Esophagus squamous epithelium (tissue), 5 donors: Measurements from ENCODE around the gene CELF4. TPM values are rescaled to one million over a fixed set of nuclear protein-coding genes. Genes with fewer than 3 reads are reported as not detected.

Experiments
- DNase-seq: peaks from one replicate; lab custom pipeline; 2025; lab: John Stamatoyannopoulos, UW
- H3K27ac ChIP-seq, 4 donors: fragments of 200-600 bp; sonication (generic); one replicate each; pipeline ENCODE4 v1.5.1; 2016 to 2019; ENCODE audit warnings: mild to moderate bottlenecking in 1 of 4
- H3K27me3 ChIP-seq, 4 donors: fragments of 200-600 bp; sonication (generic); 1 replicate in 3 of 4; 2 replicates in 1 of 4; pipeline versions ENCODE4 v1.5.1 to v1.6.0; 2017 to 2021; ENCODE audit warnings: antibody characterized with exemption in 1 of 4
- H3K36me3 ChIP-seq, 3 donors: fragments of 200-600 bp; sonication (generic); one replicate each; pipeline ENCODE4 v1.5.1; 2016 to 2019
- H3K4me1 ChIP-seq, 3 donors: fragments of 200-600 bp; sonication (generic); one replicate each; pipeline ENCODE4 v1.5.1; 2017 to 2019
- H3K4me3 ChIP-seq, 4 donors: fragments of 200-600 bp; sonication (generic); 1 replicate in 3 of 4; 2 replicates in 1 of 4; pipeline ENCODE4 v1.5.1; 2016 to 2019; ENCODE audit warnings: mild to moderate bottlenecking in 2 of 4, moderate library complexity in 1 of 4
- H3K9me3 ChIP-seq, 3 donors: fragments of 200-600 bp; sonication (generic); one replicate each; pipeline ENCODE4 v1.5.1; 2016 to 2019
- POLR2A ChIP-seq, 4 donors: fragments of 450-650 bp; IDR thresholded peaks; one replicate each; pipeline ENCODE4 v1.6.1; 2017; ENCODE audit warnings: antibody characterized with exemption in 4 of 4, mild to moderate bottlenecking in 4 of 4, moderate library complexity in 3 of 4
- WGBS, 2 donors: methylation state at CpG; one replicate each; pipeline ENCODE4 v1.1.5; 2018; 5-methylcytosine and 5-hydroxymethylcytosine counted together
- intact Hi-C: fragments of 100-400 bp; cut with DNase I; formaldehyde crosslinking; loops from one replicate; pipeline ENCODE4 v1.15.0; 2022
- total RNA-seq, 4 donors: library from RNA; depleted of rRNA; stranded (reverse); fragments of >200 nt; gene quantifications; one replicate each; pipeline ENCODE4 v1.1.0, GENCODE V29; 2016
- TF ChIP-seq, protein P1 (sequence below), 6 experiments: fragments of 450-650 bp in 4 of 6; fragments of 200-600 bp in 2 of 6; sonication (generic) in 2 of 6; IDR thresholded peaks; one replicate each; pipeline ENCODE4 v1.5.1; 2016 to 2019; ENCODE audit warnings: antibody characterized with exemption in 6 of 6, mild to moderate bottlenecking in 4 of 6, moderate library complexity in 4 of 6
- donor health status: DM: yes; HTN: yes; CAD: no.

Gene CELF4
- total RNA-seq, 4 donors from 2014 or later = not detected

- Histone ChIP-seq H3K4me1 (peaks cover 0 to 8% (median 0%) of the 10 kb centered on the region in 3 donors), H3K36me3 (no peaks in the 10 kb centered on the region), H3K4me3 (no peak overlapping the region), H3K27ac (no peak overlapping the region), H3K27me3 (peaks cover 0 to 78% (median 0%) of the 10 kb centered on the region in 4 donors), H3K9me3 (no peaks in the 10 kb centered on the region)
- WGBS, 2 donors = 50 to 57% methylated on average over 1 to 2 of the region's 2 CpGs
- intact Hi-C loops = no loop called here
- no peak for DNase-seq
- TF ChIP-seq, protein P1, sequence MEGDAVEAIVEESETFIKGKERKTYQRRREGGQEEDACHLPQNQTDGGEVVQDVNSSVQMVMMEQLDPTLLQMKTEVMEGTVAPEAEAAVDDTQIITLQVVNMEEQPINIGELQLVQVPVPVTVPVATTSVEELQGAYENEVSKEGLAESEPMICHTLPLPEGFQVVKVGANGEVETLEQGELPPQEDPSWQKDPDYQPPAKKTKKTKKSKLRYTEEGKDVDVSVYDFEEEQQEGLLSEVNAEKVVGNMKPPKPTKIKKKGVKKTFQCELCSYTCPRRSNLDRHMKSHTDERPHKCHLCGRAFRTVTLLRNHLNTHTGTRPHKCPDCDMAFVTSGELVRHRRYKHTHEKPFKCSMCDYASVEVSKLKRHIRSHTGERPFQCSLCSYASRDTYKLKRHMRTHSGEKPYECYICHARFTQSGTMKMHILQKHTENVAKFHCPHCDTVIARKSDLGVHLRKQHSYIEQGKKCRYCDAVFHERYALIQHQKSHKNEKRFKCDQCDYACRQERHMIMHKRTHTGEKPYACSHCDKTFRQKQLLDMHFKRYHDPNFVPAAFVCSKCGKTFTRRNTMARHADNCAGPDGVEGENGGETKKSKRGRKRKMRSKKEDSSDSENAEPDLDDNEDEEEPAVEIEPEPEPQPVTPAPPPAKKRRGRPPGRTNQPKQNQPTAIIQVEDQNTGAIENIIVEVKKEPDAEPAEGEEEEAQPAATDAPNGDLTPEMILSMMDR (IDR thresholded peaks at IDR 0.05) = no peak
- no peak for TF ChIP-seq POLR2A (IDR thresholded peaks at IDR 0.05)
Measured at GRCh38 chr18:37341016-37341415, 224.6 kb downstream of the CELF4 start.

GRCh38 chr18:37339701-37340215 is 225.8 kb downstream of the CELF4 start:
- DNase-seq = no peak
- WGBS, 2 donors = 76 to 77% methylated on average over 10 to 11 of the region's 11 CpGs
- H3K27ac ChIP-seq = no peak overlapping the region
- H3K4me3 ChIP-seq = no peak overlapping the region
- no peaks in the 10 kb centered on the region for H3K9me3 ChIP-seq
- peaks cover 0 to 14% (median 0%) of the 10 kb centered on the region in 3 donors for H3K4me1 ChIP-seq
- no peaks in the 10 kb centered on the region for H3K36me3 ChIP-seq
- TF ChIP-seq POLR2A (IDR thresholded peaks at IDR 0.05) = no peak
- TF ChIP-seq, protein P1 (IDR thresholded peaks at IDR 0.05) = no peak
- intact Hi-C loops = no loop called here
- H3K27me3 ChIP-seq = peaks cover 0 to 76% (median 0%) of the 10 kb centered on the region in 4 donors

GRCh38 chr18:37336568-37337285 is 228.9 kb downstream of the CELF4 start:
- no peak for DNase-seq
- intact Hi-C loops = no loop called here
- WGBS, 2 donors = 81 to 86% methylated on average over 21 to 22 of the region's 27 CpGs
- TF ChIP-seq, protein P1 (IDR thresholded peaks at IDR 0.05) = no peak
- TF ChIP-seq POLR2A (IDR thresholded peaks at IDR 0.05) = no peak
- H3K4me1 ChIP-seq = peaks cover 0 to 13% (median 4%) of the 10 kb centered on the region in 3 donors
- H3K4me3 ChIP-seq = no peak overlapping the region
- no peak overlapping the region for H3K27ac ChIP-seq
- peaks cover 0 to 86% (median 0%) of the 10 kb centered on the region in 4 donors for H3K27me3 ChIP-seq
- no peaks in the 10 kb centered on the region for H3K9me3 ChIP-seq
- no peaks in the 10 kb centered on the region for H3K36me3 ChIP-seq

GRCh38 chr18:37335409-37335736 is 230.2 kb downstream of the CELF4 start:
- 63 to 73% methylated on average over 3 of the region's 3 CpGs for WGBS, 2 donors
- DNase-seq = no peak
- no peak for TF ChIP-seq POLR2A (IDR thresholded peaks at IDR 0.05)
- TF ChIP-seq, protein P1 (IDR thresholded peaks at IDR 0.05) = no peak

More at GRCh38 chr18:37335409-37335736, 230.2 kb downstream of the CELF4 start:
- H3K4me3 ChIP-seq = no peak overlapping the region
- H3K27me3 ChIP-seq = peaks cover 0 to 73% (median 0%) of the 10 kb centered on the region in 4 donors
- H3K27ac ChIP-seq = no peak overlapping the region
- peaks cover 0 to 13% (median 4%) of the 10 kb centered on the region in 3 donors for H3K4me1 ChIP-seq
- no peaks in the 10 kb centered on the region for H3K9me3 ChIP-seq
- intact Hi-C loops = no loop called here
- H3K36me3 ChIP-seq = no peaks in the 10 kb centered on the region
